HepG2 (cell line): ENCODE results near the gene SULT1E1. TPM values are rescaled to one million over a fixed set of nuclear protein-coding genes. Genes with fewer than 3 reads are reported as not detected.

Source experiments
- CBFB ChIP-seq: sonication (generic); formaldehyde crosslinking; IDR thresholded peaks from 2 replicates; pipeline ENCODE4 v1.4.0; 2020; ENCODE audit warnings: missing genetic modification reagents
- HMG20A ChIP-seq: IDR thresholded peaks from 2 replicates; pipeline ENCODE4 v1.6.1; 2016; ENCODE audit warnings: borderline replicate concordance
- MIER2 ChIP-seq: IDR thresholded peaks from 2 replicates; pipeline ENCODE4 v1.6.1; 2016; ENCODE audit warnings: missing biosample characterization, missing genetic modification reagents
- NFE2L2 ChIP-seq: fragments of 150-350 bp; IDR thresholded peaks from 2 replicates; pipeline ENCODE4 v1.6.1; 2014; ENCODE audit warnings: low read length
- SMC3 ChIP-seq: IDR thresholded peaks from 2 replicates; pipeline ENCODE4 v1.6.1; 2011; ENCODE audit warnings: low read length, improper control_type of control experiment
- ZMYM3 ChIP-seq: sonication (generic); formaldehyde crosslinking; IDR thresholded peaks from 2 replicates; pipeline ENCODE4 v1.5.1; 2020; ENCODE audit warnings: mild to moderate bottlenecking, missing genetic modification reagents
- ZNF124 ChIP-seq: sonication (generic); formaldehyde crosslinking; IDR thresholded peaks from 2 replicates; pipeline ENCODE4 v1.4.0; 2020; ENCODE audit warnings: missing genetic modification reagents
- polyA plus RNA-seq, 8 experiments: library from polyadenylated mRNA; depleted of rRNA in 3 of 8; stranded (reverse) in 7 of 8; unstranded in 1 of 8; fragments of >200 nt; fragmentation: Illumina TruSeq in 4 of 8; extraction: Trizol in 4 of 8; gene quantifications; 2 replicates each; pipeline versions ENCODE4 v1.2.1 to v1.2.3, GENCODE V29; 2011 to 2016; ENCODE audit warnings: low read depth in 4 of 8, missing spikeins in 1 of 8, mixed read lengths in 1 of 8; ENCODE audit not compliant: insufficient read depth in 1 of 8
- total RNA-seq, 5 experiments: library from RNA; depleted of rRNA; stranded (reverse); fragments of >200 nt; fragmentation: Illumina TruSeq; extraction: Trizol; gene quantifications; 2 replicates each; pipeline ENCODE4 v1.2.3, GENCODE V29; 2016; ENCODE audit warnings: low read depth in 1 of 5
- TF ChIP-seq, protein P1 (sequence below), 2 experiments: sonication (generic) in 1 of 2; formaldehyde crosslinking in 1 of 2; IDR thresholded peaks; 2 replicates each; pipeline versions ENCODE4 v1.5.1 to v1.6.1; 2011 to 2020; ENCODE audit warnings: borderline replicate concordance in 1 of 2, low read depth in 1 of 2, low read length in 1 of 2, mild to moderate bottlenecking in 1 of 2, missing genetic modification reagents in 1 of 2, moderate library complexity in 1 of 2
- TF ChIP-seq, protein P2 (sequence below): sonication (generic); formaldehyde crosslinking; IDR thresholded peaks from 2 replicates; pipeline ENCODE4 v1.4.0; 2020; ENCODE audit warnings: missing genetic modification reagents
- TF ChIP-seq, protein P3 (sequence below): sonication (generic); formaldehyde crosslinking; IDR thresholded peaks from 2 replicates; pipeline ENCODE4 v1.5.1; 2020; ENCODE audit warnings: missing genetic modification reagents, mild to moderate bottlenecking, borderline replicate concordance
- TF ChIP-seq, protein P4 (sequence below): sonication (generic); formaldehyde crosslinking; IDR thresholded peaks from 2 replicates; pipeline ENCODE4 v1.4.0; 2020; ENCODE audit warnings: missing genetic modification reagents

The SULT1E1 gene
- total and polyA plus RNA-seq, 2 of the 13 experiments (the other 11 are each of a cell fraction or from before 2014, with no cell fraction given) = 1.7 to 3.9 TPM

DNA sequence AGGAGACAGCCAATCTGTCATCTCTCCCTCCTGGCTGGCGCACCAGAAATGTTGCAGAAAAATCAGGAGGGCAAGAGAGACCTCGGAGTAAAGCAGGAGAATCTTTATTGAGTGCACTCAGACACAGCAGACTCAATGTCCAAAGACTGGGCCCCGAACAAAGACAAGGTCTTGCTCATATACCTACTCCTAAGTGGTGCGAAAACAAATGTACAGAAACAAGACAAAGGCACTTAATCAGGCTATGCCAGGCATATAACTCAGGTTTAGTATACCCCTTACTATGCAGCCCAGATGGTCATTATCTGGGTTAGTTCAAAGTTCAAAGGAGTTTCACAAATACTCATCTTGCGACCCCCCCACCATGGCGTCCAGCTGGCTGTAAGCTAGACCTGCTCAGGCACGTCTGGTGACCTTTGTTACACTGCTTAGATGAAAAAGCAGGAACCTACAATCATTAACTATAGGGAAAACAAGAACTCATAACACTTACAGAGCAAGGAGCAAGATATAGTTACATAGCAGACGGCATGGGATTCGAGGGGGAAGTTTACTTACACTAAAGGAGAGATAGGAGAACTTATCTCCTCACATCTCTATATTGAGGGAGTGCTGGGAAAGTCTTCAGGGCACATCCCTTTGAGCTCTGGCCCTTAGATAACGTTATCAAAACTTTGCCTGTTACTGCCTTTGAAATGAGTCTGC, 27.5 kb downstream of the SULT1E1 start (continued):
- TF ChIP-seq, protein P1, sequence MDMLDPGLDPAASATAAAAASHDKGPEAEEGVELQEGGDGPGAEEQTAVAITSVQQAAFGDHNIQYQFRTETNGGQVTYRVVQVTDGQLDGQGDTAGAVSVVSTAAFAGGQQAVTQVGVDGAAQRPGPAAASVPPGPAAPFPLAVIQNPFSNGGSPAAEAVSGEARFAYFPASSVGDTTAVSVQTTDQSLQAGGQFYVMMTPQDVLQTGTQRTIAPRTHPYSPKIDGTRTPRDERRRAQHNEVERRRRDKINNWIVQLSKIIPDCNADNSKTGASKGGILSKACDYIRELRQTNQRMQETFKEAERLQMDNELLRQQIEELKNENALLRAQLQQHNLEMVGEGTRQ (IDR thresholded peaks at IDR 0.05; ENCODE audit: low read depth, low read length) = no peak
- TF ChIP-seq, protein P1 (CRISPR knock-in tag; IDR thresholded peaks at IDR 0.05; ENCODE audit: borderline replicate concordance) = no peak
- peak; percentile 63; the same call in 1 of the 2 replicates for TF ChIP-seq MIER2 (CRISPR knock-in tag)
- peak; percentile 57; the same call in 1 of the 2 replicates for TF ChIP-seq ZMYM3 (CRISPR knock-in tag)
- no peak; the same call in 1 of the 2 replicates for TF ChIP-seq SMC3
- TF ChIP-seq ZNF124 (CRISPR knock-in tag) = no peak
- TF ChIP-seq, protein P2, sequence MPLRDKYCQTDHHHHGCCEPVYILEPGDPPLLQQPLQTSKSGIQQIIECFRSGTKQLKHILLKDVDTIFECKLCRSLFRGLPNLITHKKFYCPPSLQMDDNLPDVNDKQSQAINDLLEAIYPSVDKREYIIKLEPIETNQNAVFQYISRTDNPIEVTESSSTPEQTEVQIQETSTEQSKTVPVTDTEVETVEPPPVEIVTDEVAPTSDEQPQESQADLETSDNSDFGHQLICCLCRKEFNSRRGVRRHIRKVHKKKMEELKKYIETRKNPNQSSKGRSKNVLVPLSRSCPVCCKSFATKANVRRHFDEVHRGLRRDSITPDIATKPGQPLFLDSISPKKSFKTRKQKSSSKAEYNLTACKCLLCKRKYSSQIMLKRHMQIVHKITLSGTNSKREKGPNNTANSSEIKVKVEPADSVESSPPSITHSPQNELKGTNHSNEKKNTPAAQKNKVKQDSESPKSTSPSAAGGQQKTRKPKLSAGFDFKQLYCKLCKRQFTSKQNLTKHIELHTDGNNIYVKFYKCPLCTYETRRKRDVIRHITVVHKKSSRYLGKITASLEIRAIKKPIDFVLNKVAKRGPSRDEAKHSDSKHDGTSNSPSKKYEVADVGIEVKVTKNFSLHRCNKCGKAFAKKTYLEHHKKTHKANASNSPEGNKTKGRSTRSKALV (CRISPR knock-in tag) = 0 out of 2 replicates have a peak, but pooled peaks have one; percentile 54
- 0 out of 2 replicates have a peak, but pooled peaks have one; percentile 7 for TF ChIP-seq CBFB (CRISPR knock-in tag)
- TF ChIP-seq, protein P3, sequence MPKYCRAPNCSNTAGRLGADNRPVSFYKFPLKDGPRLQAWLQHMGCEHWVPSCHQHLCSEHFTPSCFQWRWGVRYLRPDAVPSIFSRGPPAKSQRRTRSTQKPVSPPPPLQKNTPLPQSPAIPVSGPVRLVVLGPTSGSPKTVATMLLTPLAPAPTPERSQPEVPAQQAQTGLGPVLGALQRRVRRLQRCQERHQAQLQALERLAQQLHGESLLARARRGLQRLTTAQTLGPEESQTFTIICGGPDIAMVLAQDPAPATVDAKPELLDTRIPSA = no peak
- TF ChIP-seq HMG20A (CRISPR knock-in tag) = peak; percentile 95
- no peak for TF ChIP-seq NFE2L2
- TF ChIP-seq, protein P4, sequence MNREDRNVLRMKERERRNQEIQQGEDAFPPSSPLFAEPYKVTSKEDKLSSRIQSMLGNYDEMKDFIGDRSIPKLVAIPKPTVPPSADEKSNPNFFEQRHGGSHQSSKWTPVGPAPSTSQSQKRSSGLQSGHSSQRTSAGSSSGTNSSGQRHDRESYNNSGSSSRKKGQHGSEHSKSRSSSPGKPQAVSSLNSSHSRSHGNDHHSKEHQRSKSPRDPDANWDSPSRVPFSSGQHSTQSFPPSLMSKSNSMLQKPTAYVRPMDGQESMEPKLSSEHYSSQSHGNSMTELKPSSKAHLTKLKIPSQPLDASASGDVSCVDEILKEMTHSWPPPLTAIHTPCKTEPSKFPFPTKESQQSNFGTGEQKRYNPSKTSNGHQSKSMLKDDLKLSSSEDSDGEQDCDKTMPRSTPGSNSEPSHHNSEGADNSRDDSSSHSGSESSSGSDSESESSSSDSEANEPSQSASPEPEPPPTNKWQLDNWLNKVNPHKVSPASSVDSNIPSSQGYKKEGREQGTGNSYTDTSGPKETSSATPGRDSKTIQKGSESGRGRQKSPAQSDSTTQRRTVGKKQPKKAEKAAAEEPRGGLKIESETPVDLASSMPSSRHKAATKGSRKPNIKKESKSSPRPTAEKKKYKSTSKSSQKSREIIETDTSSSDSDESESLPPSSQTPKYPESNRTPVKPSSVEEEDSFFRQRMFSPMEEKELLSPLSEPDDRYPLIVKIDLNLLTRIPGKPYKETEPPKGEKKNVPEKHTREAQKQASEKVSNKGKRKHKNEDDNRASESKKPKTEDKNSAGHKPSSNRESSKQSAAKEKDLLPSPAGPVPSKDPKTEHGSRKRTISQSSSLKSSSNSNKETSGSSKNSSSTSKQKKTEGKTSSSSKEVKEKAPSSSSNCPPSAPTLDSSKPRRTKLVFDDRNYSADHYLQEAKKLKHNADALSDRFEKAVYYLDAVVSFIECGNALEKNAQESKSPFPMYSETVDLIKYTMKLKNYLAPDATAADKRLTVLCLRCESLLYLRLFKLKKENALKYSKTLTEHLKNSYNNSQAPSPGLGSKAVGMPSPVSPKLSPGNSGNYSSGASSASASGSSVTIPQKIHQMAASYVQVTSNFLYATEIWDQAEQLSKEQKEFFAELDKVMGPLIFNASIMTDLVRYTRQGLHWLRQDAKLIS = peak; percentile 90; the same call in 1 of the 2 replicates
